ENCODE measurements around the gene PPP1R16B.

PPP1R16B gene

GRCh38 chr20:38963745-38964144 lies 158.2 kb downstream of the PPP1R16B start:
- ChIA-PET POLR2A (interaction anchor here (0.6 kb wide), 1 partner anchor 35 kb away, joined by 8 read pairs; no protein-coding TSS in a partner anchor), CTCF (interaction anchor here (1.0 to 4.0 kb wide), 12 partner anchors 9 to 117 kb away, joined by 3 to 38 read pairs (median 7); partner anchors contain the start of gene FAM83D)
- no peak for TF ChIP-seq CTCF (IDR thresholded peaks at IDR 0.05; ENCODE audit: control extremely low read depth, extremely low read depth, low read depth, missing control alignments)
- DNase-seq (ENCODE audit: extremely low spot score), result no peak

GRCh38 chr20:38965264-38965663 lies 159.8 kb downstream of the PPP1R16B start:
- POLR2A ChIA-PET, result no interaction called here
- CTCF ChIA-PET, result interaction anchor here (0.8 to 3.9 kb wide), 8 partner anchors 12 to 332 kb away, joined by 3 to 19 read pairs (median 4); partner anchors contain the start of gene FAM83D

GRCh38 chr20:38968090-38968489 lies 162.6 kb downstream of the PPP1R16B start:
- CTCF ChIA-PET, result interaction anchor here (1.2 to 3.9 kb wide), 4 partner anchors 8 to 81 kb away, joined by 3 to 19 read pairs (median 10); no protein-coding TSS in a partner anchor
- POLR2A ChIA-PET, result no interaction called here
- DNase-seq (ENCODE audit: extremely low spot score), result no peak
- no peak for TF ChIP-seq CTCF (IDR thresholded peaks at IDR 0.05; ENCODE audit: control extremely low read depth, extremely low read depth, low read depth, missing control alignments)

More at GRCh38 chr20:38965264-38965663, 159.8 kb downstream of the PPP1R16B start:
- TF ChIP-seq CTCF (IDR thresholded peaks at IDR 0.05; ENCODE audit: control extremely low read depth, extremely low read depth, low read depth, missing control alignments), result no peak
- DNase-seq (ENCODE audit: extremely low spot score), result no peak

GRCh38 chr20:38969708-38970107 lies 164.2 kb downstream of the PPP1R16B start:
- CTCF ChIA-PET, result interaction anchor here (1.4 to 1.9 kb wide), 6 partner anchors 10 to 79 kb away, joined by 3 to 7 read pairs (median 4); partner anchors contain the start of gene FAM83D
- DNase-seq (ENCODE audit: extremely low spot score), result no peak
- POLR2A ChIA-PET, result no interaction called here
- TF ChIP-seq CTCF (IDR thresholded peaks at IDR 0.05; ENCODE audit: control extremely low read depth, extremely low read depth, low read depth, missing control alignments), result no peak

GRCh38 chr20:38970302-38970701 lies 164.8 kb downstream of the PPP1R16B start:
- no peak for TF ChIP-seq CTCF (IDR thresholded peaks at IDR 0.05; ENCODE audit: control extremely low read depth, extremely low read depth, low read depth, missing control alignments)
- DNase-seq (ENCODE audit: extremely low spot score), result no peak
- POLR2A ChIA-PET, result no interaction called here
- CTCF ChIA-PET, result interaction anchor here (1.1 to 1.9 kb wide), 6 partner anchors 8 to 78 kb away, joined by 3 to 7 read pairs (median 5); partner anchors contain the start of genes DHX35 and FAM83D

Measured in GM10248 (cell line).